ENCODE results near the gene ADAMTSL1. TPM values are rescaled to one million over a fixed set of nuclear protein-coding genes. Genes with fewer than 3 reads are reported as not detected.

The ADAMTSL1 gene
- total RNA-seq, 2 donors from 2014 or later = not detected

- Mint-ChIP-seq H3K4me3 (no peak overlapping the region), H3K9me3 (no peaks in the 10 kb centered on the region), H3K27me3 (peaks cover 16% of the 10 kb centered on the region), H3K36me3 (ENCODE audit: low read depth) (no peaks in the 10 kb centered on the region), H3K27ac (no peak overlapping the region), H3K4me1 (no peaks in the 10 kb centered on the region)
- ATAC-seq (replicated peaks) = no peak
These were observed 6.7 kb downstream of the ADAMTSL1 start for GRCh38 chr9:18480662-18481093.

GRCh38 chr9:18482371-18482770, 8.4 kb downstream of the ADAMTSL1 start:
- Mint-ChIP-seq H3K27ac (no peak overlapping the region), H3K27me3 (peaks cover 16% of the 10 kb centered on the region), H3K9me3 (no peaks in the 10 kb centered on the region), H3K4me3 (no peak overlapping the region), H3K36me3 (ENCODE audit: low read depth) (no peaks in the 10 kb centered on the region), H3K4me1 (no peaks in the 10 kb centered on the region)
- no peak for ATAC-seq (replicated peaks)

DNA sequence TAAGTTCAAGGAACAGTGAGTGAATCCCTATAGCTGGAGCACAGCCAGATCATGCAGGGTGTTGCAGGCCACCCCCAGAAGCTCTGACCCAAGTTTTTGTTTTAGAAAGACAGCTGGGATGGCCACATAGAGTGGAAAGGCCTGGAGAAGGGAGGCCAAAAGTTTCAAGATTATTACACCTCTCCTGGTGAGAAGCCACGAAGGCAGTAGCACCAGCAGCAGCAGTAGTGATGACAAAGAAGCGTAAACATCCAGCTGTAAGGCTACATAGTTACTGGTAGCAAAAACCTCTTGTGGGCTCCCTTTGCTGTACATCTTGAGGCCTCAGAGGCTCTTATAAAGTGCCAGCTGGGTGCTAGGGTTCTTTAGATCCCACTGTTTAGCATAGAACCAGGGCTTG, 11.8 kb downstream of the ADAMTSL1 start:
- no peak overlapping the region for H3K4me3 Mint-ChIP-seq

DNA sequence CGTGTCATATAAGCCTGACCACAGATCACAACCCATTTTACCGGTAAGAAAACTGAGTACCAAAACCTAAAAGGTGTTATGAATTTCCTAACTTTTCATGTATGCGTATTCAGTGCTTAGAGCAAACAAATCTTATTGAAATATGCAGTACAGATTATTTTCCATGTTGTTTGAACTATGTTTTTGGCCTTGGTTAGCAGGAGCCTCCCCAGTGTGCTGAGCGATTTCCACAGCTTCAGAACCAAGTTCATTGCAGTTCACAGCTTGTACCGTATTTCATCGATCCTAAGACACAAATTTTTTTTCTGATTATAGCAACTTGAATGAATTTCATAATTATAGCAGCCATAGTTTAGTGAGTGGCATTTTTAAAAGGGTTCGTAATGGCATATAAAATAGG, 13.7 kb downstream of the ADAMTSL1 start:
- no peak for ATAC-seq (replicated peaks)
- no peaks in the 10 kb centered on the region for H3K36me3 Mint-ChIP-seq (ENCODE audit: low read depth)
- no peak overlapping the region for H3K4me3 Mint-ChIP-seq
- H3K9me3 Mint-ChIP-seq = no peaks in the 10 kb centered on the region
- H3K27ac Mint-ChIP-seq = no peak overlapping the region
- no peaks in the 10 kb centered on the region for H3K4me1 Mint-ChIP-seq
- peaks cover 6% of the 10 kb centered on the region for H3K27me3 Mint-ChIP-seq

More for the DNA sequence above, 11.8 kb downstream of the ADAMTSL1 start:
- Mint-ChIP-seq H3K9me3 (no peaks in the 10 kb centered on the region), H3K27me3 (peaks cover 6% of the 10 kb centered on the region), H3K27ac (no peak overlapping the region), H3K4me1 (no peaks in the 10 kb centered on the region), H3K36me3 (ENCODE audit: low read depth) (no peaks in the 10 kb centered on the region)
- ATAC-seq (replicated peaks) = no peak

DNA sequence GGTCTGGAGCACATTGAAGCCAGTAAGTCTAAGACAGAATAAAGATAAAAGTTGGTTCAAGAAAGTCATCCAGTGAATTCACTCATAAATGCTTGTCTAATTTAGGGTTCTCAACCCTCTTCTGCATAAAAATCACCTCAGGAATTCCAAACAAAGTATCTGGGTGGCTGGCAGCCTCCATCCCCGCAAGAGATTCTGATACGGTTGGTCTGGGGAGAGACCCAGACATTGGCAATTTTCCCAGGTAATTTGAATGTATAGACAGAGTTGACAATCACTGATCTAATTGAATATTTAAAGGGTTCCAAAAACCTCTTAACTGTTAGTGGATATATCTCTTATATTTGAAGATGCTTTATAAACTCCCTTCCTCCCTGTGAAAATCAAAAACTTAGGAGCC, 14.9 kb downstream of the ADAMTSL1 start:
- no peak for ATAC-seq (replicated peaks)
- Mint-ChIP-seq H3K27me3 (peaks cover 4% of the 10 kb centered on the region), H3K9me3 (no peaks in the 10 kb centered on the region), H3K27ac (no peak overlapping the region), H3K4me3 (no peak overlapping the region), H3K36me3 (ENCODE audit: low read depth) (no peaks in the 10 kb centered on the region), H3K4me1 (no peaks in the 10 kb centered on the region)

GRCh38 chr9:18489861-18490260, 15.9 kb downstream of the ADAMTSL1 start:
- Mint-ChIP-seq H3K27ac (no peak overlapping the region), H3K36me3 (ENCODE audit: low read depth) (no peaks in the 10 kb centered on the region), H3K9me3 (no peaks in the 10 kb centered on the region), H3K4me1 (no peaks in the 10 kb centered on the region), H3K4me3 (no peak overlapping the region), H3K27me3 (peaks cover 5% of the 10 kb centered on the region)
- ATAC-seq (replicated peaks) = no peak

- no peak for ATAC-seq (replicated peaks)
- no peak overlapping the region for H3K27ac Mint-ChIP-seq
- no peak overlapping the region for H3K4me3 Mint-ChIP-seq
- no peaks in the 10 kb centered on the region for H3K9me3 Mint-ChIP-seq
- no peaks in the 10 kb centered on the region for H3K36me3 Mint-ChIP-seq (ENCODE audit: low read depth)
- H3K27me3 Mint-ChIP-seq = peaks cover 7% of the 10 kb centered on the region
- no peaks in the 10 kb centered on the region for H3K4me1 Mint-ChIP-seq
These were observed 16.9 kb downstream of the ADAMTSL1 start for GRCh38 chr9:18490641-18491370.

- no peaks in the 10 kb centered on the region for H3K4me1 Mint-ChIP-seq
- no peak overlapping the region for H3K27ac Mint-ChIP-seq
- H3K9me3 Mint-ChIP-seq = no peaks in the 10 kb centered on the region
- no peak for ATAC-seq (replicated peaks)
- H3K27me3 Mint-ChIP-seq = peaks cover 7% of the 10 kb centered on the region
- H3K4me3 Mint-ChIP-seq = no peak overlapping the region
- no peaks in the 10 kb centered on the region for H3K36me3 Mint-ChIP-seq (ENCODE audit: low read depth)
These were observed 18.7 kb downstream of the ADAMTSL1 start for GRCh38 chr9:18492612-18493011.

DNA sequence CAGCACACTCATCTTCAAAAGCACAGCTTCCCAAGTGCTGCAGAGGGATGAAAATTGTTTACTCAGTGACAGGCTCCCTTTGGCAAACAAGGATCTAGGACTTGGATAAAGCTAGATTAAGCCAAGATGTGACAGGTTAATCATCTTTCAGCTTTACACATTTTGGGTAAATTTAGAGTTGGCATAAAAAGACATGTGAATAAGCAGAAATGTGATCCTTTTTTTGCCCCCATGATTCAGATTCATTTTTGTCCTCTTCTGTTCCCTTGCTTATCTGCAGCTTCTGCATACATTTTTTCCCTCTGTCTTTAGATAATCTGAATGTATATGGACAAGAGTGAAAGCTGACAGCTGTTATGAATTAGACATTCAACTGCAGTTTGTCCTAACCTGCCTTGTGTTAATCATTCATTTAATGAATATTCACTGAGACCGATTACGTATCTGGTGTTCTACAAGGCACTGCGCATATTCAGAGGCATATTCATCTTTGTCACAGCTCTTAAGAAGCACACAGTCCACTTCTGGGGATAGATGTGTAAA, 19.6 kb downstream of the ADAMTSL1 start:
- no peak for ATAC-seq (replicated peaks)
- Mint-ChIP-seq H3K9me3 (no peaks in the 10 kb centered on the region), H3K27me3 (peaks cover 7% of the 10 kb centered on the region), H3K4me3 (no peak overlapping the region), H3K27ac (no peak overlapping the region), H3K4me1 (no peaks in the 10 kb centered on the region), H3K36me3 (ENCODE audit: low read depth) (no peaks in the 10 kb centered on the region)

GRCh38 chr9:18495065-18495464, 21.1 kb downstream of the ADAMTSL1 start:
- no peak for ATAC-seq (replicated peaks)
- no peak overlapping the region for H3K4me3 Mint-ChIP-seq
- no peaks in the 10 kb centered on the region for H3K4me1 Mint-ChIP-seq
- H3K9me3 Mint-ChIP-seq = no peaks in the 10 kb centered on the region
- no peaks in the 10 kb centered on the region for H3K36me3 Mint-ChIP-seq (ENCODE audit: low read depth)
- H3K27ac Mint-ChIP-seq = no peak overlapping the region
- H3K27me3 Mint-ChIP-seq = peaks cover 7% of the 10 kb centered on the region

- Mint-ChIP-seq H3K4me1 (no peaks in the 10 kb centered on the region), H3K4me3 (no peak overlapping the region), H3K27me3 (peaks cover 7% of the 10 kb centered on the region)
These were observed 22.5 kb downstream of the ADAMTSL1 start for GRCh38 chr9:18496256-18497000.

DNA sequence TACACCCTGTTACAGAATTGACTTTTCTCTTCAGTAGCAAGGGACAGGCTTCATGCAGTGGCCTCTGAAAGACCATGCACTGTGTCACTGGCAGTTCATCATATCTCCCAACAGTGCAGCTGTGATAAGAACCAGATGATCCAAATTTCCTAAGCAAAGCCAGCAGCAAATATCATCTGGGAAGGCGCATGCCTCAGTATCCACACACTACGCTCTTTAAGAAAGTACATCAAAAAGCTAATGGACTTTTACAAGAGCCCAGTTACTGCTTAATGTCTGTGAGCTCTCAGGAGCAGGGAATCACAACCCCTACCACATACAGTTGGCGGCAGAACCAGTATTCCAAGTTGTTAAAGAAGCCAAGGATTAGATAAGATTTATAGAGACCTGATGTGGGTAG, 25.1 kb downstream of the ADAMTSL1 start:
- H3K27ac Mint-ChIP-seq = no peak overlapping the region
- H3K36me3 Mint-ChIP-seq (ENCODE audit: low read depth) = no peaks in the 10 kb centered on the region
- no peak for ATAC-seq (replicated peaks)
- H3K27me3 Mint-ChIP-seq = peaks cover 5% of the 10 kb centered on the region
- H3K4me1 Mint-ChIP-seq = no peaks in the 10 kb centered on the region
- no peaks in the 10 kb centered on the region for H3K9me3 Mint-ChIP-seq
- no peak overlapping the region for H3K4me3 Mint-ChIP-seq

More at GRCh38 chr9:18496256-18497000, 22.5 kb downstream of the ADAMTSL1 start:
- ATAC-seq (replicated peaks) = no peak
- no peaks in the 10 kb centered on the region for H3K9me3 Mint-ChIP-seq
- no peaks in the 10 kb centered on the region for H3K36me3 Mint-ChIP-seq (ENCODE audit: low read depth)
- H3K27ac Mint-ChIP-seq = no peak overlapping the region

DNA sequence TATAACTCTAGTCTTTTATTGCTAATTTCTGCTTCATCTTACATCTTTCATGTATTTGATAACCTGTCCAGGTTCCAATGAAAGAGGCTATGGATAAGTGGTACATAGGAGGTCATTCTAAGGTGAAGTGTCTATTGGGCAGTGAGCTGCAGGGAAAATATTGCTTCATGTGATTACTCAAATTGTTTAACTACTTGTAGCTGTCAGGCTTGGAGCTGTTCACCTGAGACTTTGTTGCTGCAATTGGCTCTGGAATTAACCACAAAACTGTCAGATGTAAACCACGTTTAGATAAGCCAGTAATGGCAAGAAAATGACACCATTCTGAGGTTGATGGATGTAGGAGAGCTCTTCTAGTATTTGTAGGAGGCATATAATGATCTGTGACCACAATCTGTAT, 26.0 kb downstream of the ADAMTSL1 start:
- H3K27me3 Mint-ChIP-seq = peaks cover under 1% of the 10 kb centered on the region

GRCh38 chr9:18500451-18500850, 26.5 kb downstream of the ADAMTSL1 start:
- no peaks in the 10 kb centered on the region for H3K4me1 Mint-ChIP-seq
- H3K36me3 Mint-ChIP-seq (ENCODE audit: low read depth) = no peaks in the 10 kb centered on the region
- no peaks in the 10 kb centered on the region for H3K9me3 Mint-ChIP-seq

More for the DNA sequence above, 26.0 kb downstream of the ADAMTSL1 start:
- Mint-ChIP-seq H3K9me3 (no peaks in the 10 kb centered on the region), H3K36me3 (ENCODE audit: low read depth) (no peaks in the 10 kb centered on the region), H3K4me3 (no peak overlapping the region), H3K27ac (no peak overlapping the region), H3K4me1 (no peaks in the 10 kb centered on the region)
- ATAC-seq (replicated peaks) = no peak

GRCh38 chr9:18501949-18502348, 28.0 kb downstream of the ADAMTSL1 start:
- no peak overlapping the region for H3K4me3 Mint-ChIP-seq

More at GRCh38 chr9:18500451-18500850, 26.5 kb downstream of the ADAMTSL1 start:
- H3K4me3 Mint-ChIP-seq = no peak overlapping the region
- H3K27ac Mint-ChIP-seq = no peak overlapping the region
- H3K27me3 Mint-ChIP-seq = no peaks in the 10 kb centered on the region
- ATAC-seq (replicated peaks) = no peak

More at GRCh38 chr9:18501949-18502348, 28.0 kb downstream of the ADAMTSL1 start:
- H3K9me3 Mint-ChIP-seq = no peaks in the 10 kb centered on the region
- H3K27me3 Mint-ChIP-seq = no peaks in the 10 kb centered on the region
- no peaks in the 10 kb centered on the region for H3K4me1 Mint-ChIP-seq
- H3K36me3 Mint-ChIP-seq (ENCODE audit: low read depth) = no peaks in the 10 kb centered on the region
- no peak for ATAC-seq (replicated peaks)
- H3K27ac Mint-ChIP-seq = no peak overlapping the region
